Stimulated activated CD4-positive, alpha-beta T cell treated with anti-CD3 and anti-CD28 coated beads, Interleukin-4, amount 100 ng/mL, for 1 hour (primary cell): ENCODE measurements around the gene SUMF1.

ENCODE experiments used
- DNase-seq: peaks from one replicate; pipeline ENCODE4 v3.0.0-alpha.2; 2020

Gene SUMF1

GRCh38 chr3:4375911-4376310 lies 91.2 kb downstream of the SUMF1 start:
- DNase-seq = no peak

GRCh38 chr3:4373669-4374068 lies 93.4 kb downstream of the SUMF1 start:
- DNase-seq = no peak

- DNase-seq = no peak
These were observed 104.5 kb downstream of the SUMF1 start for GRCh38 chr3:4362523-4362922.

- no peak for DNase-seq
These were observed 106.3 kb downstream of the SUMF1 start for GRCh38 chr3:4360817-4361216.

- DNase-seq = no peak
These were observed 107.1 kb downstream of the SUMF1 start for GRCh38 chr3:4359805-4360502.

GRCh38 chr3:4358273-4358672 lies 108.8 kb downstream of the SUMF1 start:
- DNase-seq = no peak

GRCh38 chr3:4356546-4357410 lies 110.3 kb downstream of the SUMF1 start:
- no peak for DNase-seq

GRCh38 chr3:4356220-4356540 lies 110.9 kb downstream of the SUMF1 start:
- no peak for DNase-seq

GRCh38 chr3:4355401-4356219 lies 111.5 kb downstream of the SUMF1 start:
- DNase-seq = no peak

GRCh38 chr3:4351872-4352271 lies 115.2 kb downstream of the SUMF1 start:
- DNase-seq = no peak

GRCh38 chr3:4351164-4351855 lies 115.8 kb downstream of the SUMF1 start:
- peak; percentile 6 for DNase-seq

GRCh38 chr3:4350789-4351163 lies 116.3 kb downstream of the SUMF1 start:
- DNase-seq = no peak

- no peak for DNase-seq
These were observed 123.8 kb downstream of the SUMF1 start for GRCh38 chr3:4343258-4343657.

GRCh38 chr3:4341336-4341675 lies 125.8 kb downstream of the SUMF1 start:
- no peak for DNase-seq

- DNase-seq = no peak
These were observed 126.4 kb downstream of the SUMF1 start for GRCh38 chr3:4340411-4341335.

GRCh38 chr3:4340077-4340410 lies 127.0 kb downstream of the SUMF1 start:
- DNase-seq = no peak

GRCh38 chr3:4338751-4339150 lies 128.3 kb downstream of the SUMF1 start:
- no peak for DNase-seq

- DNase-seq = no peak
These were observed 130.1 kb downstream of the SUMF1 start for GRCh38 chr3:4336850-4337546.

- no peak for DNase-seq
These were observed 131.1 kb downstream of the SUMF1 start for GRCh38 chr3:4335840-4336562.

- DNase-seq = no peak
These were observed 132.5 kb downstream of the SUMF1 start for GRCh38 chr3:4334548-4334947.

- no peak for DNase-seq
These were observed 134.1 kb downstream of the SUMF1 start for GRCh38 chr3:4332991-4333390.
